OCI-M2 (cell line): ENCODE results near the gene ST6GAL2.

ENCODE experiments used
- DNase-seq: peaks from one replicate; lab custom pipeline; 2025; ENCODE audit not compliant: unreplicated experiment; lab: John Stamatoyannopoulos, UW

The ST6GAL2 gene

GRCh38 chr2:106831241-106831640 lies 54.7 kb downstream of the ST6GAL2 start:
- no peak for DNase-seq

GRCh38 chr2:106830191-106830590 lies 55.8 kb downstream of the ST6GAL2 start:
- DNase-seq = no peak

GRCh38 chr2:106828119-106828518 lies 57.8 kb downstream of the ST6GAL2 start:
- no peak for DNase-seq

- DNase-seq = no peak
Measured at GRCh38 chr2:106827158-106827557, 58.8 kb downstream of the ST6GAL2 start.

- no peak for DNase-seq
Measured at GRCh38 chr2:106825161-106825560, 60.8 kb downstream of the ST6GAL2 start.

- no peak for DNase-seq
Measured at GRCh38 chr2:106816974-106817373, 69.0 kb downstream of the ST6GAL2 start.

- no peak for DNase-seq
Measured at GRCh38 chr2:106812841-106813240, 73.1 kb downstream of the ST6GAL2 start.

- DNase-seq = no peak
Measured at GRCh38 chr2:106812383-106812782, 73.6 kb downstream of the ST6GAL2 start.

GRCh38 chr2:106805716-106806115 lies 80.3 kb downstream of the ST6GAL2 start:
- no peak for DNase-seq

GRCh38 chr2:106804161-106804560 lies 81.8 kb downstream of the ST6GAL2 start:
- DNase-seq = no peak

- no peak for DNase-seq
Measured at GRCh38 chr2:106800976-106801655, 84.9 kb downstream of the ST6GAL2 start.

- DNase-seq = no peak
Measured at GRCh38 chr2:106800180-106800579, 85.8 kb downstream of the ST6GAL2 start.

- no peak for DNase-seq
Measured at GRCh38 chr2:106798826-106799552, 87.0 kb downstream of the ST6GAL2 start.

GRCh38 chr2:106797494-106797893 lies 88.5 kb downstream of the ST6GAL2 start:
- no peak for DNase-seq

GRCh38 chr2:106792671-106793070 lies 93.3 kb downstream of the ST6GAL2 start:
- DNase-seq = no peak

GRCh38 chr2:106789185-106789584 lies 96.8 kb downstream of the ST6GAL2 start:
- DNase-seq = no peak

- DNase-seq = no peak
Measured at GRCh38 chr2:106782681-106783080, 103.3 kb downstream of the ST6GAL2 start.

GRCh38 chr2:106781196-106781595 lies 104.8 kb downstream of the ST6GAL2 start:
- DNase-seq = no peak

GRCh38 chr2:106771811-106772210 lies 114.2 kb downstream of the ST6GAL2 start:
- DNase-seq = no peak

GRCh38 chr2:106770986-106771385 lies 115.0 kb downstream of the ST6GAL2 start:
- DNase-seq = no peak

- no peak for DNase-seq
Measured at GRCh38 chr2:106764614-106765013, 121.4 kb downstream of the ST6GAL2 start.

- DNase-seq = no peak
Measured at GRCh38 chr2:106759966-106760365, 126.0 kb downstream of the ST6GAL2 start.
